AG09319 (cell line): ENCODE measurements around the gene B3GALT4.
A peak's percentile ranks its signal among the peaks of the same experiment; 100 is the strongest.

Experiments used
- DNase-seq: peaks from one replicate; pipeline ENCODE4 v3.0.0-alpha.2; 2010; ENCODE audit warnings: low read depth; ENCODE audit errors: extremely low read depth
- CTCF ChIP-seq: IDR thresholded peaks from 2 replicates; pipeline ENCODE4 v1.5.1; 2011; ENCODE audit warnings: low read depth, mild to moderate bottlenecking, inconsistent platforms, low read length, moderate library complexity

Gene B3GALT4

GRCh38 chr6:33276864-33277662 is at the start of gene B3GALT4:
Gene B3GALT4, plus strand, starts transcription at chr6:33277123. Its CDS starts 297 bp downstream, at chr6:33277420.
- no peak for DNase-seq

GRCh38 chr6:33235221-33235634 is 41.7 kb upstream of the B3GALT4 start:
- no peak for DNase-seq
- TF ChIP-seq CTCF, result no peak

More at GRCh38 chr6:33276864-33277662, at the start of gene B3GALT4:
- TF ChIP-seq CTCF, result peak; percentile 30

- no peak for DNase-seq
Observed at GRCh38 chr6:33236328-33236727, 40.6 kb upstream of the B3GALT4 start.

GRCh38 chr6:33236852-33237251 is 40.1 kb upstream of the B3GALT4 start:
- DNase-seq, result no peak
- TF ChIP-seq CTCF, result no peak

More at GRCh38 chr6:33236328-33236727, 40.6 kb upstream of the B3GALT4 start:
- TF ChIP-seq CTCF, result no peak

GRCh38 chr6:33237741-33238140 is 39.2 kb upstream of the B3GALT4 start:
- TF ChIP-seq CTCF, result no peak
- no peak for DNase-seq

GRCh38 chr6:33241968-33242367 is 35.0 kb upstream of the B3GALT4 start:
- TF ChIP-seq CTCF, result no peak
- no peak for DNase-seq

GRCh38 chr6:33243476-33243875 is 33.4 kb upstream of the B3GALT4 start:
- TF ChIP-seq CTCF, result no peak
- DNase-seq, result no peak
